GM12878 (cell line): ENCODE data around the gene WDR11. TPM values are rescaled to one million over a fixed set of nuclear protein-coding genes. Genes with fewer than 3 reads are reported as not detected.

Experiments
- ASH2L ChIP-seq: fragments of 300-600, 200-600 bp; sonication (generic); IDR thresholded peaks from 2 replicates; pipeline ENCODE4 v1.6.1; 2017; ENCODE audit warnings: low read depth, mild to moderate bottlenecking, borderline replicate concordance
- BRCA1 ChIP-seq: IDR thresholded peaks from 2 replicates; pipeline ENCODE4 v1.6.1; 2011; ENCODE audit warnings: low read depth, low read length, improper control_type of control experiment
- CBFB ChIP-seq: IDR thresholded peaks from 2 replicates; pipeline ENCODE4 v1.6.1; 2016; ENCODE audit warnings: antibody characterized with exemption, low read depth
- E4F1 ChIP-seq: fragments of 450-650 bp; IDR thresholded peaks from 2 replicates; pipeline ENCODE4 v1.6.1; 2018; ENCODE audit warnings: borderline replicate concordance, mild to moderate bottlenecking; ENCODE audit not compliant: partially characterized antibody
- JUNB ChIP-seq: IDR thresholded peaks from 2 replicates; pipeline ENCODE4 v1.6.1; 2016; ENCODE audit warnings: antibody characterized with exemption, mild to moderate bottlenecking
- RB1 ChIP-seq: fragments of 450-650 bp; formaldehyde crosslinking; IDR thresholded peaks from 2 replicates; pipeline ENCODE4 v1.6.1; 2017; ENCODE audit warnings: mild to moderate bottlenecking, borderline replicate concordance
- SMAD1 ChIP-seq: fragments of 450-650 bp; IDR thresholded peaks from 2 replicates; pipeline ENCODE4 v1.6.1; 2018; ENCODE audit warnings: mild to moderate bottlenecking, low read depth; ENCODE audit not compliant: partially characterized antibody
- SMARCA5 ChIP-seq: fragments of 450-650 bp; IDR thresholded peaks from 2 replicates; pipeline ENCODE4 v1.6.1; 2017; ENCODE audit warnings: mild to moderate bottlenecking
- SUZ12 ChIP-seq: fragments of 200-600 bp; sonication (generic); IDR thresholded peaks from one replicate; pipeline ENCODE4 v1.6.1; 2018; ENCODE audit warnings: antibody characterized with exemption, mild to moderate bottlenecking; ENCODE audit not compliant: unreplicated experiment
- polyA plus RNA-seq, 11 experiments: library from polyadenylated mRNA; depleted of rRNA in 4 of 11; unstranded in 6 of 11; stranded (reverse) in 5 of 11; fragments of >200 nt; fragmentation: Nextera tagmentation in 4 of 11; fragmentation: Illumina TruSeq in 1 of 11; extraction: Ambion mirVana in 4 of 11; extraction: Trizol in 1 of 11; gene quantifications; 1 replicate in 1 of 11; 2 replicates in 10 of 11; pipeline versions ENCODE4 v1.2.1 to v1.2.3, GENCODE V29; 2011 to 2016; ENCODE audit warnings: inconsistent platforms in 2 of 11, missing spikeins in 2 of 11, low read depth in 1 of 11
- total RNA-seq, 4 experiments: library from RNA; depleted of rRNA in 3 of 4; stranded (reverse); fragments of >200 nt in 3 of 4; fragmentation: Illumina TruSeq in 1 of 4; extraction: Trizol in 1 of 4; gene quantifications; 2 replicates each; pipeline versions ENCODE4 v1.2.1 to v1.2.3, GENCODE V29; 2013 to 2021

Gene WDR11
- total and polyA plus RNA-seq, 10 of the 15 experiments (the other 5 are each of a cell fraction or from before 2014, with no cell fraction given): 21.3 to 132 (median 42.6) TPM

- TF ChIP-seq BRCA1 (no peak), E4F1 (no peak), SUZ12 (no peak), ASH2L (no peak), SMAD1 (no peak), JUNB (no peak), CBFB (no peak), RB1 (no peak), SMARCA5 (no peak)
- TF ChIP-seq, all 136 proteins: peak for 0
Measured at GRCh38 chr10:120825878-120826769, 25.0 kb upstream of the WDR11 start (continued).
